Liver (tissue), 9 donors: Measurements from ENCODE around the gene ZNF775. TPM values are rescaled to one million over a fixed set of nuclear protein-coding genes. Genes with fewer than 3 reads are reported as not detected.

ENCODE experiments used
- DNase-seq: peaks from one replicate; pipeline ENCODE4 v3.0.0-alpha.2; 2017; ENCODE audit warnings: low spot score
- H3K27ac ChIP-seq, 2 donors: one replicate each; pipeline ENCODE4 v1.7.0; 2013; ENCODE audit warnings: inconsistent platforms in 2 of 2, low read length in 2 of 2, control low read depth in 1 of 2, low read depth in 1 of 2, mild to moderate bottlenecking in 1 of 2
- H3K27me3 ChIP-seq, 4 donors: one replicate each; pipeline versions ENCODE4 v1.6.1 to v1.7.0; 2013; ENCODE audit warnings: low read length in 3 of 4, inconsistent platforms in 1 of 4, mild to moderate bottlenecking in 1 of 4, moderate library complexity in 1 of 4; ENCODE audit not compliant: control insufficient read depth in 4 of 4, insufficient read depth in 4 of 4
- H3K36me3 ChIP-seq, 4 donors: one replicate each; pipeline versions ENCODE4 v1.6.1 to v1.7.0; 2013; ENCODE audit warnings: low read length in 3 of 4, mild to moderate bottlenecking in 3 of 4, low read depth in 1 of 4, moderate library complexity in 1 of 4; ENCODE audit not compliant: control insufficient read depth in 4 of 4, insufficient read depth in 3 of 4
- H3K4me1 ChIP-seq, 4 donors: one replicate each; pipeline versions ENCODE4 v1.6.1 to v1.7.0; 2013; ENCODE audit warnings: low read length in 3 of 4, mild to moderate bottlenecking in 3 of 4, moderate library complexity in 1 of 4; ENCODE audit not compliant: control insufficient read depth in 4 of 4, insufficient read depth in 4 of 4
- H3K4me3 ChIP-seq, 3 donors: one replicate each; pipeline versions ENCODE4 v1.6.1 to v1.7.0; 2013; ENCODE audit warnings: low read length in 3 of 3, control low read depth in 1 of 3, low read depth in 1 of 3, mild to moderate bottlenecking in 1 of 3
- H3K9ac ChIP-seq, 2 donors: one replicate each; pipeline ENCODE4 v1.7.0; 2013; ENCODE audit warnings: low read length in 2 of 2, mild to moderate bottlenecking in 2 of 2, moderate library complexity in 2 of 2, control low read depth in 1 of 2, low read depth in 1 of 2
- H3K9me3 ChIP-seq, 4 donors: one replicate each; pipeline versions ENCODE4 v1.6.1 to v1.7.0; 2013; ENCODE audit warnings: low read length in 3 of 4; ENCODE audit not compliant: control insufficient read depth in 4 of 4
- EGR1 ChIP-seq, 2 donors: IDR thresholded peaks; 2 replicates each; pipeline ENCODE4 v1.6.1; 2016 to 2018; ENCODE audit warnings: antibody characterized with exemption in 2 of 2, low read depth in 2 of 2
- FOXA1 ChIP-seq: IDR thresholded peaks from 2 replicates; pipeline ENCODE4 v1.6.1; 2016; ENCODE audit warnings: antibody characterized with exemption
- FOXA2 ChIP-seq: IDR thresholded peaks from 2 replicates; pipeline ENCODE4 v1.6.1; 2016; ENCODE audit warnings: antibody characterized with exemption
- GABPA ChIP-seq, 2 donors: IDR thresholded peaks in 1 of 2; conservative IDR thresholded peaks in 1 of 2; 2 replicates each; pipeline ENCODE4 v1.6.1; 2016; ENCODE audit warnings: antibody characterized with exemption in 2 of 2, mild to moderate bottlenecking in 1 of 2, moderate library complexity in 1 of 2
- HNF4A ChIP-seq, 2 donors: conservative IDR thresholded peaks; 2 replicates each; pipeline ENCODE4 v1.6.1; 2016; ENCODE audit warnings: antibody characterized with exemption in 2 of 2, mild to moderate bottlenecking in 2 of 2
- HNF4G ChIP-seq: IDR thresholded peaks from 2 replicates; pipeline ENCODE4 v1.6.1; 2016; ENCODE audit warnings: antibody characterized with exemption
- JUND ChIP-seq, 2 donors: IDR thresholded peaks; 2 replicates each; pipeline ENCODE4 v1.6.1; 2016; ENCODE audit warnings: antibody characterized with exemption in 2 of 2
- NR2F2 ChIP-seq: IDR thresholded peaks from 2 replicates; pipeline ENCODE4 v1.6.1; 2016; ENCODE audit warnings: antibody characterized with exemption
- RAD21 ChIP-seq, 2 donors: IDR thresholded peaks; 2 replicates each; pipeline ENCODE4 v1.6.1; 2016; ENCODE audit warnings: antibody characterized with exemption in 2 of 2, mild to moderate bottlenecking in 2 of 2
- RXRA ChIP-seq, 2 donors: IDR thresholded peaks; 2 replicates each; pipeline ENCODE4 v1.6.1; 2017 to 2018; ENCODE audit warnings: antibody characterized with exemption in 2 of 2, mild to moderate bottlenecking in 1 of 2
- SP1 ChIP-seq: IDR thresholded peaks from 2 replicates; pipeline ENCODE4 v1.6.1; 2018; ENCODE audit warnings: antibody characterized with exemption, mild to moderate bottlenecking
- TAF1 ChIP-seq: conservative IDR thresholded peaks from 2 replicates; pipeline ENCODE4 v1.6.1; 2016; ENCODE audit warnings: antibody characterized with exemption, mild to moderate bottlenecking
- YY1 ChIP-seq: IDR thresholded peaks from 2 replicates; pipeline ENCODE4 v1.6.1; 2016; ENCODE audit warnings: antibody characterized with exemption, mild to moderate bottlenecking
- WGBS: extraction: QIAGEN DNeasy Blood & Tissue Kit; methylation state at CpG from one replicate; pipeline ENCODE4 v1.1.7; 2013; 5-methylcytosine and 5-hydroxymethylcytosine counted together
- polyA plus RNA-seq, 2 donors: library from polyadenylated mRNA; stranded (reverse) in 1 of 2; unstranded in 1 of 2; fragments of 200-250 nt in 1 of 2; fragments of >200 nt in 1 of 2; fragmentation: Nextera tagmentation in 1 of 2; extraction: Ambion mirVana in 1 of 2; gene quantifications; one replicate each; pipeline versions ENCODE4 v1.2.1 to v1.2.3, GENCODE V29; 2013 to 2015
- total RNA-seq, 2 donors: library from RNA; depleted of rRNA; stranded (reverse); fragments of >200 nt; gene quantifications; one replicate each; pipeline ENCODE4 v1.2.3, GENCODE V29; 2014
- TF ChIP-seq, protein P1 (sequence below): IDR thresholded peaks from 2 replicates; pipeline ENCODE4 v1.6.1; 2016; ENCODE audit warnings: antibody characterized with exemption, mild to moderate bottlenecking
- TF ChIP-seq, protein P2 (sequence below): IDR thresholded peaks from 2 replicates; pipeline ENCODE4 v1.6.1; 2016; ENCODE audit warnings: antibody characterized with exemption
- TF ChIP-seq, protein P3 (sequence below): IDR thresholded peaks from 2 replicates; pipeline ENCODE4 v1.6.1; 2016; ENCODE audit warnings: antibody characterized with exemption
- TF ChIP-seq, protein P4 (sequence below): IDR thresholded peaks from 2 replicates; pipeline ENCODE4 v1.6.1; 2016; ENCODE audit warnings: antibody characterized with exemption
- TF ChIP-seq, protein P5 (sequence below): fragments of 150-350 bp; IDR thresholded peaks from 2 replicates; pipeline ENCODE4 v1.5.1; 2017; ENCODE audit warnings: improper control_type of control experiment, low read depth, low read length; ENCODE audit not compliant: missing input control
- donor health status: healthy.
- donor health status: healthy.
- donor health status: healthy.
- donor health status: healthy.
- donor health status: healthy.

Gene ZNF775
- total and polyA plus RNA-seq, 4 donors, result 0.08 to 3.1 (median 0.52) TPM

DNA sequence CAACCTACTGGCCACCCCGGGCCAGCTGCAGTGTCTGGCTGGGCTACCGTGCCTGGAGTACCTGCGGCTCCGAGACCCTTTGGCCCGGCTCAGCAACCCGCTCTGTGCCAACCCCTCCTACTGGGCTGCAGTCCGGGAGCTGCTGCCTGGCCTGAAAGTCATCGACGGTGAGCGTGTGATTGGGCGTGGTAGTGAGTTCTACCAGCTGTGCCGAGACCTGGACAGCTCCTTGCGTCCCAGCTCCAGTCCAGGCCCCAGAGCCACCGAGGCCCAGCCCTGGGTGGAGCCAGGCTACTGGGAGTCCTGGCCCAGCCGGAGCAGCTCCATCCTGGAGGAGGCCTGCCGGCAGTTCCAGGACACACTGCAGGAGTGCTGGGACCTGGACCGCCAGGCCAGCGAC, 42.0 kb upstream of the ZNF775 start:
- peaks cover 0 to 7% (median 1%) of the 10 kb centered on the region in 4 donors for H3K36me3 ChIP-seq
- DNase-seq, result no peak
- H3K4me3 ChIP-seq, result no peak overlapping the region
- H3K27me3 ChIP-seq, result no peaks in the 10 kb centered on the region
- whole genome bisulfite sequencing, result 40% methylated on average over 18 of the region's 18 CpGs
- no peak overlapping the region for H3K9ac ChIP-seq
- H3K9me3 ChIP-seq, result no peaks in the 10 kb centered on the region
- H3K27ac ChIP-seq, result peak overlapping the region; percentile 1 to 22
- H3K4me1 ChIP-seq, result peaks cover 23 to 65% (median 60%) of the 10 kb centered on the region in 4 donors
- no peak for TF ChIP-seq FOXA2
- TF ChIP-seq, protein P1, sequence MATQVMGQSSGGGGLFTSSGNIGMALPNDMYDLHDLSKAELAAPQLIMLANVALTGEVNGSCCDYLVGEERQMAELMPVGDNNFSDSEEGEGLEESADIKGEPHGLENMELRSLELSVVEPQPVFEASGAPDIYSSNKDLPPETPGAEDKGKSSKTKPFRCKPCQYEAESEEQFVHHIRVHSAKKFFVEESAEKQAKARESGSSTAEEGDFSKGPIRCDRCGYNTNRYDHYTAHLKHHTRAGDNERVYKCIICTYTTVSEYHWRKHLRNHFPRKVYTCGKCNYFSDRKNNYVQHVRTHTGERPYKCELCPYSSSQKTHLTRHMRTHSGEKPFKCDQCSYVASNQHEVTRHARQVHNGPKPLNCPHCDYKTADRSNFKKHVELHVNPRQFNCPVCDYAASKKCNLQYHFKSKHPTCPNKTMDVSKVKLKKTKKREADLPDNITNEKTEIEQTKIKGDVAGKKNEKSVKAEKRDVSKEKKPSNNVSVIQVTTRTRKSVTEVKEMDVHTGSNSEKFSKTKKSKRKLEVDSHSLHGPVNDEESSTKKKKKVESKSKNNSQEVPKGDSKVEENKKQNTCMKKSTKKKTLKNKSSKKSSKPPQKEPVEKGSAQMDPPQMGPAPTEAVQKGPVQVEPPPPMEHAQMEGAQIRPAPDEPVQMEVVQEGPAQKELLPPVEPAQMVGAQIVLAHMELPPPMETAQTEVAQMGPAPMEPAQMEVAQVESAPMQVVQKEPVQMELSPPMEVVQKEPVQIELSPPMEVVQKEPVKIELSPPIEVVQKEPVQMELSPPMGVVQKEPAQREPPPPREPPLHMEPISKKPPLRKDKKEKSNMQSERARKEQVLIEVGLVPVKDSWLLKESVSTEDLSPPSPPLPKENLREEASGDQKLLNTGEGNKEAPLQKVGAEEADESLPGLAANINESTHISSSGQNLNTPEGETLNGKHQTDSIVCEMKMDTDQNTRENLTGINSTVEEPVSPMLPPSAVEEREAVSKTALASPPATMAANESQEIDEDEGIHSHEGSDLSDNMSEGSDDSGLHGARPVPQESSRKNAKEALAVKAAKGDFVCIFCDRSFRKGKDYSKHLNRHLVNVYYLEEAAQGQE, result peak; percentile 52
- TF ChIP-seq RXRA (IDR thresholded peaks at IDR 0.05), result peak in 1 of 2 donors; percentile 17

DNA sequence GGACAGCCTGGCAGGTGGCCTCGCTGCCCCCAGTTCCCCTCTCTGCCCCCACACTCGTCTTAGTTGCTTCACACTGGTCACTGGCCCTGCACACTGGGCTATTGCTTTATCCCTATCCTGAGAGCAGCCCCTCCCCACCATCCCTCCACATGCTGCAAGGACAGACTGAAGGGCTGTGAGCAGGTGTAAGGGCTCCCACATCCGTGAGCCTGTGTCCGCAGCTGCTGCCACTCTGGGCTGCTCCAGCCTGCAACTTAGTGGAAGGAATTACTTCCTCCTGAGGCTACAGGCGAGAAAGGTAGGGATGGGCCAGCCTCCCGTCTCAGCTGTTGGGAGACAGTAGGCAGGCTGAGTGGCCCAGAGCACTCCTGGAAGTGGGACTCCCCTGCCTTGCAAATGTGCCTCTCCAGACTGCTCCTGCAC, 41.5 kb upstream of the ZNF775 start:
- WGBS, result 63% methylated on average over 6 of the region's 6 CpGs
- no peak for DNase-seq
- Histone ChIP-seq H3K27me3 (no peaks in the 10 kb centered on the region), H3K4me1 (peaks cover 24 to 70% (median 65%) of the 10 kb centered on the region in 4 donors), H3K9me3 (no peaks in the 10 kb centered on the region), H3K4me3 (no peak overlapping the region), H3K27ac (peak overlapping the region in 1 of 2 donors; percentile 22), H3K36me3 (peaks cover 0 to 7% (median 1%) of the 10 kb centered on the region in 4 donors), H3K9ac (no peak overlapping the region)
- TF ChIP-seq YY1 (no peak), FOXA2 (no peak), HNF4G (no peak), FOXA1 (no peak), GABPA (IDR thresholded peaks at IDR 0.05 in 1 of 2, conservative IDR thresholded peaks at IDR 0.05 in 1 of 2) (no peak), TAF1 (no peak), SP1 (no peak), JUND (IDR thresholded peaks at IDR 0.05) (no peak), HNF4A (conservative IDR thresholded peaks at IDR 0.05) (no peak), NR2F2 (no peak), EGR1 (IDR thresholded peaks at IDR 0.05; ENCODE audit: low read depth in 2 of 2) (no peak), RAD21 (IDR thresholded peaks at IDR 0.05) (no peak), RXRA (IDR thresholded peaks at IDR 0.05) (no peak)
- TF ChIP-seq, protein P2, sequence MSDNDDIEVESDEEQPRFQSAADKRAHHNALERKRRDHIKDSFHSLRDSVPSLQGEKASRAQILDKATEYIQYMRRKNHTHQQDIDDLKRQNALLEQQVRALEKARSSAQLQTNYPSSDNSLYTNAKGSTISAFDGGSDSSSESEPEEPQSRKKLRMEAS, result no peak
- TF ChIP-seq, protein P1, result no peak
- TF ChIP-seq, protein P3, sequence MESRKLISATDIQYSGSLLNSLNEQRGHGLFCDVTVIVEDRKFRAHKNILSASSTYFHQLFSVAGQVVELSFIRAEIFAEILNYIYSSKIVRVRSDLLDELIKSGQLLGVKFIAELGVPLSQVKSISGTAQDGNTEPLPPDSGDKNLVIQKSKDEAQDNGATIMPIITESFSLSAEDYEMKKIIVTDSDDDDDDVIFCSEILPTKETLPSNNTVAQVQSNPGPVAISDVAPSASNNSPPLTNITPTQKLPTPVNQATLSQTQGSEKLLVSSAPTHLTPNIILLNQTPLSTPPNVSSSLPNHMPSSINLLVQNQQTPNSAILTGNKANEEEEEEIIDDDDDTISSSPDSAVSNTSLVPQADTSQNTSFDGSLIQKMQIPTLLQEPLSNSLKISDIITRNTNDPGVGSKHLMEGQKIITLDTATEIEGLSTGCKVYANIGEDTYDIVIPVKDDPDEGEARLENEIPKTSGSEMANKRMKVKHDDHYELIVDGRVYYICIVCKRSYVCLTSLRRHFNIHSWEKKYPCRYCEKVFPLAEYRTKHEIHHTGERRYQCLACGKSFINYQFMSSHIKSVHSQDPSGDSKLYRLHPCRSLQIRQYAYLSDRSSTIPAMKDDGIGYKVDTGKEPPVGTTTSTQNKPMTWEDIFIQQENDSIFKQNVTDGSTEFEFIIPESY, result no peak
- TF ChIP-seq, protein P4, sequence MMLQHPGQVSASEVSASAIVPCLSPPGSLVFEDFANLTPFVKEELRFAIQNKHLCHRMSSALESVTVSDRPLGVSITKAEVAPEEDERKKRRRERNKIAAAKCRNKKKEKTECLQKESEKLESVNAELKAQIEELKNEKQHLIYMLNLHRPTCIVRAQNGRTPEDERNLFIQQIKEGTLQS, result no peak
- TF ChIP-seq, protein P5, sequence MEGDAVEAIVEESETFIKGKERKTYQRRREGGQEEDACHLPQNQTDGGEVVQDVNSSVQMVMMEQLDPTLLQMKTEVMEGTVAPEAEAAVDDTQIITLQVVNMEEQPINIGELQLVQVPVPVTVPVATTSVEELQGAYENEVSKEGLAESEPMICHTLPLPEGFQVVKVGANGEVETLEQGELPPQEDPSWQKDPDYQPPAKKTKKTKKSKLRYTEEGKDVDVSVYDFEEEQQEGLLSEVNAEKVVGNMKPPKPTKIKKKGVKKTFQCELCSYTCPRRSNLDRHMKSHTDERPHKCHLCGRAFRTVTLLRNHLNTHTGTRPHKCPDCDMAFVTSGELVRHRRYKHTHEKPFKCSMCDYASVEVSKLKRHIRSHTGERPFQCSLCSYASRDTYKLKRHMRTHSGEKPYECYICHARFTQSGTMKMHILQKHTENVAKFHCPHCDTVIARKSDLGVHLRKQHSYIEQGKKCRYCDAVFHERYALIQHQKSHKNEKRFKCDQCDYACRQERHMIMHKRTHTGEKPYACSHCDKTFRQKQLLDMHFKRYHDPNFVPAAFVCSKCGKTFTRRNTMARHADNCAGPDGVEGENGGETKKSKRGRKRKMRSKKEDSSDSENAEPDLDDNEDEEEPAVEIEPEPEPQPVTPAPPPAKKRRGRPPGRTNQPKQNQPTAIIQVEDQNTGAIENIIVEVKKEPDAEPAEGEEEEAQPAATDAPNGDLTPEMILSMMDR, result no peak
